BLaER1 (cell line): ENCODE measurements around the gene GRK3.

Experiments
- H3K27ac ChIP-seq: shearing (Covaris generic); formaldehyde crosslinking; 2 replicates; pipeline ENCODE4 v1.8.1; 2022
- H3K27me3 ChIP-seq: shearing (Covaris generic); formaldehyde crosslinking; 2 replicates; pipeline ENCODE4 v1.8.1; 2022
- H3K36me3 ChIP-seq: shearing (Covaris generic); formaldehyde crosslinking; 2 replicates; pipeline ENCODE4 v1.8.1; 2022
- H3K4me1 ChIP-seq: shearing (Covaris generic); formaldehyde crosslinking; 2 replicates; pipeline ENCODE4 v1.8.1; 2022
- H3K4me2 ChIP-seq: shearing (Covaris generic); formaldehyde crosslinking; 2 replicates; pipeline ENCODE4 v1.8.1; 2022
- H3K4me3 ChIP-seq: shearing (Covaris generic); formaldehyde crosslinking; 2 replicates; pipeline ENCODE4 v1.8.1; 2022
- H3K9ac ChIP-seq: shearing (Covaris generic); formaldehyde crosslinking; 2 replicates; pipeline ENCODE4 v1.8.1; 2022
- H3K9me3 ChIP-seq: shearing (Covaris generic); formaldehyde crosslinking; 2 replicates; pipeline ENCODE4 v1.8.1; 2022
- H4K20me1 ChIP-seq: shearing (Covaris generic); formaldehyde crosslinking; 2 replicates; pipeline ENCODE4 v1.8.1; 2022
- Cebpa-rat ChIP-seq: shearing (Covaris generic); IDR thresholded peaks from 2 replicates; pipeline ENCODE4 v1.8.1; 2022

Gene GRK3

GRCh38 chr22:25536589-25536988 is 27.9 kb upstream of the GRK3 start:
- H3K9me3 ChIP-seq, result no peaks in the 10 kb centered on the region
- no peak overlapping the region for H3K9ac ChIP-seq
- no peak for TF ChIP-seq Cebpa-rat
- H3K4me3 ChIP-seq, result no peak overlapping the region
- H3K36me3 ChIP-seq, result no peaks in the 10 kb centered on the region
- 0 out of 2 replicates have a peak, but pooled peaks cover 6% of the 10 kb centered on the region for H3K4me1 ChIP-seq
- no peaks in the 10 kb centered on the region for H4K20me1 ChIP-seq
- H3K27me3 ChIP-seq, result no peaks in the 10 kb centered on the region
- H3K4me2 ChIP-seq, result no peak overlapping the region
- no peak overlapping the region for H3K27ac ChIP-seq

GRCh38 chr22:25540166-25540907 is 24.1 kb upstream of the GRK3 start:
- Histone ChIP-seq H3K9me3 (no peaks in the 10 kb centered on the region), H3K27ac (no peak overlapping the region), H3K9ac (no peak overlapping the region), H3K36me3 (no peaks in the 10 kb centered on the region), H3K4me3 (no peak overlapping the region), H3K4me1 (peaks cover 16% of the 10 kb centered on the region; the same call in 1 of the 2 replicates), H4K20me1 (no peaks in the 10 kb centered on the region), H3K27me3 (no peaks in the 10 kb centered on the region), H3K4me2 (no peak overlapping the region)
- TF ChIP-seq Cebpa-rat, result no peak

- Histone ChIP-seq H3K36me3 (no peaks in the 10 kb centered on the region), H3K4me2 (no peak overlapping the region), H4K20me1 (no peaks in the 10 kb centered on the region), H3K4me3 (no peak overlapping the region), H3K9me3 (no peaks in the 10 kb centered on the region), H3K9ac (no peak overlapping the region), H3K27me3 (no peaks in the 10 kb centered on the region), H3K27ac (no peak overlapping the region), H3K4me1 (peaks cover 16% of the 10 kb centered on the region; the same call in 1 of the 2 replicates)
- TF ChIP-seq Cebpa-rat, result no peak
Observed at GRCh38 chr22:25540908-25541660, 23.4 kb upstream of the GRK3 start.

GRCh38 chr22:25542191-25542590 is 22.3 kb upstream of the GRK3 start:
- H3K4me3 ChIP-seq, result no peak overlapping the region
- H3K27me3 ChIP-seq, result no peaks in the 10 kb centered on the region
- no peaks in the 10 kb centered on the region for H3K36me3 ChIP-seq
- H4K20me1 ChIP-seq, result no peaks in the 10 kb centered on the region
- no peaks in the 10 kb centered on the region for H3K9me3 ChIP-seq
- H3K9ac ChIP-seq, result no peak overlapping the region
- H3K4me2 ChIP-seq, result no peak overlapping the region
- peaks cover 10% of the 10 kb centered on the region; the same call in 1 of the 2 replicates for H3K4me1 ChIP-seq
- no peak overlapping the region for H3K27ac ChIP-seq
- no peak for TF ChIP-seq Cebpa-rat

- Histone ChIP-seq H3K4me1 (peaks cover 10% of the 10 kb centered on the region; the same call in 1 of the 2 replicates), H3K36me3 (no peaks in the 10 kb centered on the region), H3K4me3 (no peak overlapping the region), H3K4me2 (no peak overlapping the region), H3K27ac (no peak overlapping the region), H3K9ac (no peak overlapping the region), H3K9me3 (no peaks in the 10 kb centered on the region), H4K20me1 (no peaks in the 10 kb centered on the region), H3K27me3 (no peaks in the 10 kb centered on the region)
- no peak for TF ChIP-seq Cebpa-rat
Observed at GRCh38 chr22:25542720-25543402, 21.6 kb upstream of the GRK3 start.

- H3K36me3 ChIP-seq, result no peaks in the 10 kb centered on the region
- H3K4me3 ChIP-seq, result no peak overlapping the region
- no peak overlapping the region for H3K27ac ChIP-seq
- H4K20me1 ChIP-seq, result no peaks in the 10 kb centered on the region
- H3K4me1 ChIP-seq, result peaks cover 10% of the 10 kb centered on the region; the same call in 1 of the 2 replicates
- H3K27me3 ChIP-seq, result no peaks in the 10 kb centered on the region
- no peak overlapping the region for H3K4me2 ChIP-seq
- TF ChIP-seq Cebpa-rat, result no peak
- H3K9me3 ChIP-seq, result no peaks in the 10 kb centered on the region
- H3K9ac ChIP-seq, result no peak overlapping the region
Observed at GRCh38 chr22:25545146-25545545, 19.3 kb upstream of the GRK3 start.

GRCh38 chr22:25545672-25546071 is 18.8 kb upstream of the GRK3 start:
- Histone ChIP-seq H4K20me1 (no peaks in the 10 kb centered on the region), H3K27ac (no peak overlapping the region), H3K36me3 (no peaks in the 10 kb centered on the region), H3K9me3 (peaks cover 4% of the 10 kb centered on the region; the same call in 1 of the 2 replicates), H3K4me3 (no peak overlapping the region), H3K4me1 (peaks cover 10% of the 10 kb centered on the region; the same call in 1 of the 2 replicates), H3K9ac (no peak overlapping the region), H3K27me3 (no peaks in the 10 kb centered on the region), H3K4me2 (no peak overlapping the region)
- no peak for TF ChIP-seq Cebpa-rat

- no peaks in the 10 kb centered on the region for H3K36me3 ChIP-seq
- no peaks in the 10 kb centered on the region for H3K27me3 ChIP-seq
- no peak overlapping the region for H3K4me3 ChIP-seq
- no peak overlapping the region for H3K4me2 ChIP-seq
- H3K9ac ChIP-seq, result no peak overlapping the region
- peaks cover 11% of the 10 kb centered on the region; the same call in 1 of the 2 replicates for H3K4me1 ChIP-seq
- no peak overlapping the region for H3K27ac ChIP-seq
- no peak for TF ChIP-seq Cebpa-rat
- H3K9me3 ChIP-seq, result peaks cover 9% of the 10 kb centered on the region
- H4K20me1 ChIP-seq, result no peaks in the 10 kb centered on the region
Observed at GRCh38 chr22:25546242-25546641, 18.2 kb upstream of the GRK3 start.

- peaks cover 9% of the 10 kb centered on the region for H3K9me3 ChIP-seq
- H3K4me2 ChIP-seq, result no peak overlapping the region
- H3K27ac ChIP-seq, result no peak overlapping the region
- H3K36me3 ChIP-seq, result no peaks in the 10 kb centered on the region
- TF ChIP-seq Cebpa-rat, result no peak
- no peaks in the 10 kb centered on the region for H4K20me1 ChIP-seq
- no peaks in the 10 kb centered on the region for H3K27me3 ChIP-seq
- H3K4me3 ChIP-seq, result no peak overlapping the region
- H3K4me1 ChIP-seq, result peaks cover 16% of the 10 kb centered on the region; the same call in 1 of the 2 replicates
- no peak overlapping the region for H3K9ac ChIP-seq
Observed at GRCh38 chr22:25546751-25547150, 17.7 kb upstream of the GRK3 start.
